HG02884 (cell line): ENCODE data around the gene DLG2.

Source experiments
- ATAC-seq: cut with Tn5 transposase; IDR thresholded peaks from one replicate; pipeline ENCODE4 v1.9.1; 2021; ENCODE audit warnings: mild to moderate bottlenecking, moderate library complexity; ENCODE audit not compliant: unreplicated experiment

The DLG2 gene

GRCh38 chr11:84430661-84431060 lies 1196.5 kb downstream of the DLG2 start:
- no peak for ATAC-seq

GRCh38 chr11:84425673-84426072 lies 1201.5 kb downstream of the DLG2 start:
- ATAC-seq = no peak

GRCh38 chr11:84420271-84420670 lies 1206.9 kb downstream of the DLG2 start:
- ATAC-seq = no peak

GRCh38 chr11:84419616-84420015 lies 1207.5 kb downstream of the DLG2 start:
- ATAC-seq = no peak

GRCh38 chr11:84414920-84415319 lies 1212.2 kb downstream of the DLG2 start:
- ATAC-seq = no peak

- no peak for ATAC-seq
Measured at GRCh38 chr11:84413549-84413948, 1213.6 kb downstream of the DLG2 start.

- no peak for ATAC-seq
Measured at GRCh38 chr11:84412862-84413261, 1214.3 kb downstream of the DLG2 start.

GRCh38 chr11:84408946-84409411 lies 1218.2 kb downstream of the DLG2 start:
- ATAC-seq = no peak

GRCh38 chr11:84407091-84407490 lies 1220.1 kb downstream of the DLG2 start:
- no peak for ATAC-seq

GRCh38 chr11:84398017-84398626 lies 1229.0 kb downstream of the DLG2 start:
- no peak for ATAC-seq

GRCh38 chr11:84396521-84396920 lies 1230.6 kb downstream of the DLG2 start:
- ATAC-seq = no peak

GRCh38 chr11:84390441-84391078 lies 1236.6 kb downstream of the DLG2 start:
- ATAC-seq = no peak

- no peak for ATAC-seq
Measured at GRCh38 chr11:84389696-84390095, 1237.4 kb downstream of the DLG2 start.

GRCh38 chr11:84384731-84385130 lies 1242.4 kb downstream of the DLG2 start:
- ATAC-seq = peak; percentile 73

- ATAC-seq = no peak
Measured at GRCh38 chr11:84383576-84383975, 1243.6 kb downstream of the DLG2 start.

GRCh38 chr11:84381666-84382065 lies 1245.5 kb downstream of the DLG2 start:
- no peak for ATAC-seq

- ATAC-seq = no peak
Measured at GRCh38 chr11:84372381-84372950, 1254.7 kb downstream of the DLG2 start.

GRCh38 chr11:84358034-84358433 lies 1269.1 kb downstream of the DLG2 start:
- no peak for ATAC-seq

GRCh38 chr11:84355911-84356310 lies 1271.2 kb downstream of the DLG2 start:
- ATAC-seq = no peak

- ATAC-seq = no peak
Measured at GRCh38 chr11:84345597-84345996, 1281.5 kb downstream of the DLG2 start.

- ATAC-seq = no peak
Measured at GRCh38 chr11:84345027-84345426, 1282.1 kb downstream of the DLG2 start.

- ATAC-seq = no peak
Measured at GRCh38 chr11:84339796-84340195, 1287.3 kb downstream of the DLG2 start.
